NB4 (cell line): ENCODE data around the gene FBXW8.

Experiments used
- DNase-seq: peaks from one replicate; pipeline ENCODE4 v3.0.0; 2010; ENCODE audit warnings: low read depth
- H3K4me3 ChIP-seq: one replicate; pipeline ENCODE4 v1.5.1; 2011; ENCODE audit warnings: mild to moderate bottlenecking, low read depth, low read length, moderate library complexity
- CTCF ChIP-seq: IDR thresholded peaks from one replicate; pipeline ENCODE4 v1.5.1; 2012; ENCODE audit warnings: low read depth, low read length
- MAX ChIP-seq: IDR thresholded peaks from 2 replicates; pipeline ENCODE4 v1.6.1; 2011; ENCODE audit warnings: low read depth, low read length
- MYC ChIP-seq: IDR thresholded peaks from 2 replicates; pipeline ENCODE4 v1.6.1; 2011; ENCODE audit warnings: low read depth, low read length
- POLR2A ChIP-seq: IDR thresholded peaks from 2 replicates; pipeline ENCODE4 v1.6.1; 2011; ENCODE audit warnings: mild to moderate bottlenecking; ENCODE audit not compliant: insufficient read length; ENCODE audit errors: extremely low read depth

The FBXW8 gene

GRCh38 chr12:117003883-117004404, 93.2 kb downstream of the FBXW8 start:
- no peak for DNase-seq

GRCh38 chr12:117005417-117006046, 94.8 kb downstream of the FBXW8 start:
- no peak overlapping the region for H3K4me3 ChIP-seq
- TF ChIP-seq CTCF (no peak), POLR2A (no peak), MAX (no peak), MYC (no peak)
- DNase-seq: no peak

More at GRCh38 chr12:117003883-117004404, 93.2 kb downstream of the FBXW8 start:
- TF ChIP-seq CTCF: no peak
- no peak for TF ChIP-seq MYC
- TF ChIP-seq POLR2A: no peak
- TF ChIP-seq MAX: no peak
- H3K4me3 ChIP-seq: no peak overlapping the region

GRCh38 chr12:117006333-117006732, 95.6 kb downstream of the FBXW8 start:
- H3K4me3 ChIP-seq: no peak overlapping the region
- no peak for TF ChIP-seq CTCF
- TF ChIP-seq POLR2A: no peak
- no peak for TF ChIP-seq MYC
- TF ChIP-seq MAX: no peak
- no peak for DNase-seq

GRCh38 chr12:117007577-117007976, 96.8 kb downstream of the FBXW8 start:
- no peak for TF ChIP-seq CTCF
- TF ChIP-seq POLR2A: no peak
- no peak for TF ChIP-seq MAX
- no peak for TF ChIP-seq MYC
- no peak overlapping the region for H3K4me3 ChIP-seq
- no peak for DNase-seq

- no peak for DNase-seq
- no peak for TF ChIP-seq MYC
Measured at GRCh38 chr12:117009759-117010158, 99.0 kb downstream of the FBXW8 start.

GRCh38 chr12:117010693-117011451, 100.1 kb downstream of the FBXW8 start:
- TF ChIP-seq POLR2A (no peak), MAX (no peak), CTCF (no peak), MYC (no peak)
- DNase-seq: no peak
- H3K4me3 ChIP-seq: no peak overlapping the region

More at GRCh38 chr12:117009759-117010158, 99.0 kb downstream of the FBXW8 start:
- H3K4me3 ChIP-seq: no peak overlapping the region
